Measurements from ENCODE around the gene SLC6A18.

Gene SLC6A18

DNA sequence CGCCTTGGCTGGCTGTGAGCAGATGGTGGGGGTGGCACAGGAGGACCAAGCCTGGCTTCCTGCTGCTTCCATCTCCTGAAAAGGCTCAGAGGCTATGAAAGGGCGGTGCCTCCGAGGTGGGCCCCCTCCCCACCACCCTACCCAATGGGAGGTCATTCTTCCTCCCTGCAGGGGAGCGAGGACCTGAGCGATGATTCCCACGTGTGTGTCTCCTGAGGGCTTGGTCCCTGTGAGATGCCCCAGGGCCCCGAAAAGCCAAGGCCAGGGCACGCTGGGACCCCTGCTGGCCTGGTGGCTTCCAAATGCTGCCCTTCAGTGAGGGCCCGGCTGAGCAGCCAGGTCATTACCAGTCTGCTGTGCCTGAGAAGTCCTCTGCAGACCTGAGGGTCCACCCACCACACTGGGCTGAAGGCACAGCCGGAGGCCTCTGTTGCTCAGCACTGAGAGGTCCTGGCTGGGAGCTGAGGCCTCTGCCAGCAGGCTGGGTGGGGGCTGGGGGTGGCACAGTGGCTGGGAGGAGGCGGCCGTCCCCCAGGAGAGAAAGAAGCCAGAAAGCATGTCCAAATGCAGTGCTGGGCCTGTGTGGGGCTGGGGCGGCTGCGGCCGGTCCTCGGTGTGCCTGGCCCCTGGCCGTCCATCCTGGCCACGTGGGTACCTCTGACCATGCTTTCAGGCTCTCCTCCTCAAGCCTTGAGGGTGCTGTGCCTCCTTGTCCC lies 37.8 kb upstream of the SLC6A18 start:
- DNase-seq, result no peak

- no peak for DNase-seq
These were observed 37.2 kb upstream of the SLC6A18 start for GRCh38 chr5:1187950-1188334.

DNA sequence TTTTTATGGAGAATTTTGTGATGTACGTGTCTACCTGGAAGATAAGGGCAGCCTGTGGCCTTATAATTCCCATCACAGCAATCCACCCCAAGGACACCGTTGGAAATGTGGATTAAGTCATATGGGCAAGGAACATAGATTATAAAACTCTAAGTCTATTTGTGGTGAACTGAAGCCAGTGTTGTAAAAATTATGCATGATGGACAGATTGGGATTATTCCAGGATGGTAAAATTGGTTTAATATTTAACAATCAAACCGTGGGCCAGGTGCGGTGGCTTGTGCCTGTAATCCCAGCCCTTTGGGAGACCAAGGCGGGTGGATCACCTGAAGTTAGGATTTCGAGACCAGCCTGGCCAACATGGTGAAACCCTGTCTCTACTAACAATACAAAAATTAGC lies 36.7 kb upstream of the SLC6A18 start:
- DNase-seq, result no peak

- DNase-seq, result no peak
These were observed 35.9 kb upstream of the SLC6A18 start for GRCh38 chr5:1189269-1189668.

GRCh38 chr5:1190278-1190677 lies 34.9 kb upstream of the SLC6A18 start:
- no peak for DNase-seq

DNA sequence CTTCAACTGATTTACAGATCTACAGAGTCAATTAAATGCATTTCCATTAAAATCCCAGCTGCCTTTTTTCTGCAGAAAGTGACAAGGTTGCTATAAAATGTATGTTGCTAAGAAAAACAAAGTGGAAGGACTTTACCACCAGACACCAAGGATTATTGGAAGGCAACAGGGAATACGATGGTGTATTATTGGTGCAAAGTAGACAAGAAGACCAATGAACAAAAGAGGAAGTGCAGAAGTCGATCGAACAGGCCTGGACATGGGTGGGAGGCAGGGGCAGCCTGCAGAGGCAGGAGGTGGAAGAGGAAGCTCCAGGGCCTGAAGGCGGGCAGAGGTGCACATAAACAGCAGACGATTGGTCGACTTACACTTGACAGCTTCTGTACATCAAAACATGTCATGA lies 34.3 kb upstream of the SLC6A18 start:
- no peak for DNase-seq

DNA sequence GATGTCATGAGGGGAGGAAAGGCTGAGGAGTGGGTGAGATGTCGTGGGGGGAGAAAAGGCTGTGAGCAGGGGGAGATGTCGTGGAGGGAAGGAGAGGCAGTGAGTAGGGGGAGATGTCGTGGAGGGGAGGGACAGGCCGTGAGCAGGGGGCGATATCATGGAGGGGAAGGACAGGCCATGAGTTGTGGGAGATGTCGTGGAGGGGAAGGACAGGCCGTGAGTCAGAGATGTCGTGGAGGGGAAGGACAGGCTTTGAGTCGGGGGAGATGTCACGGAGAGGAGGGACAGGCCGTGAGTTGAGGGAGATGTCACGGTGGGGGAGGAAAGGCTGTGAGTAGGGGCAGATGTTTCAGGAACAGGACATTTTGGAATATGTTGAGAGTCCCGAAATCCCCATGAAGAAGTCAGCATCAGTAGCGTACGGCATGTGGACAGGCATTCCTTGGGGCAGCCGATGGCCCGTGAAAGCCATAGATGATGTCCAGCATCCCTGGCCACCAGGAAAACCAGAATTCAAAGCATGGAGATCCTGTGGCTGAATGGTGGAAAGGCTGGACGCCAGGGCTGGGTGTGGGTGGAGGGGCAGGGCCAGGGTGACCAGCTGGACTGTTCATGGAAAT lies 32.1 kb upstream of the SLC6A18 start:
- no peak for DNase-seq

DNA sequence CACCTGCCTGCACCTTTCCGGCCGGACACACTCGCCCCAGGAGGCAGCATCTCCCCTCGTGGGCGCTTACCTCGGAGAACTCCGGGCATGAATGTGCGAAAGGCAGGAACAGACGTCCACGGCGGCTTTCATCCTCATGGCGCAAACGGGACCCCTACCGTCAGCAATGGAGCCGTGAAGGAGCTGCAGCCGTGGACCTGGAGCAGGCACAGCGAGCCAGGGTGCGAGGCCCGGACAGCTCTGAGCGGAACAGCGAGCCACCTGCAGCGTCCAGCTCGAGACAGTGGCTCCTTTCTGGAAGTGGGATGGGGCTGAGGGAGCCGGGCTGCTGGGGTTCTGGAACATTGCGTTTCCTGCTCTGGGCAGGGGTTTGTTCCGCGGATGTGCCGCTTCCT lies 31.6 kb upstream of the SLC6A18 start:
- no peak for DNase-seq

DNA sequence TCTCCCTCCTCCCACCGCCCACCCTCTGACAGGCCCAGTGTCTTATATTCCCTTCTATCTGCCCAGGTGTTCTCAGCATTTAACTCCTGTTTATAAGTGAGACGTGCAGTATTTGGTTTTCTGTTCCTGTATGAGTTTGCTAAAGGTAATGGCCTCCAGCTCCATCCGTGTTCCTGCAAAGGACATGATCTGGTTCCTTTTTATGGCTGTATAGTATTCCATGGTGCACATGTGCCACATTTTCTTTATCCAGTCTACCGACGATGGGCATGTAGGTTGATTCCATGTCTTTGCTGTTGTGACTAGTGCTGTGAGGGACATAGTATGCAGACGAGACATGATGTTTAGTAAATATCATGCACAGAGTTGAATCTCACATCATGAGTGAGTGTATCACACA lies 30.8 kb upstream of the SLC6A18 start:
- DNase-seq, result no peak

- no peak for DNase-seq
These were observed 29.7 kb upstream of the SLC6A18 start for GRCh38 chr5:1195439-1195838.

DNA sequence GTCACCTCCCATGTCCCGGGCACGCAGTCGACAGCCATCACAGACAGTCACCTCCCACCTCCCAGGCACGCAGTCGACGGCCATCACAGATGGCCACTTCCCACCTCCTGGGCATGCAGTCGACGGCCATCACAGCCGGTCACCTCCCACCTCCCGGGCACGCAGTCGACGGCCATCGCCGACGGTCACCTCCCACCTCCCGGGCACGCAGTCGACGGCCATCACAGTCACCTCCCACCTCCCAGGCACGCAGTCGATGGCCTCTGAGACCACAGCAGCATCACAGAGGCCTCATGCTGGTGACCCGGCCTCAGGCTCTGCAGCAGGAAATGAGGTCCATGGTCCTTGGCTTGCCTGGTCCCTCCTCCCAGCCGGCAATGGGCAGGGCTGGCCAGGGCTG lies 29.3 kb upstream of the SLC6A18 start:
- no peak for DNase-seq

- DNase-seq, result no peak
These were observed 28.6 kb upstream of the SLC6A18 start for GRCh38 chr5:1196562-1196961.

GRCh38 chr5:1197876-1198666 lies 27.1 kb upstream of the SLC6A18 start:
- no peak for DNase-seq

DNA sequence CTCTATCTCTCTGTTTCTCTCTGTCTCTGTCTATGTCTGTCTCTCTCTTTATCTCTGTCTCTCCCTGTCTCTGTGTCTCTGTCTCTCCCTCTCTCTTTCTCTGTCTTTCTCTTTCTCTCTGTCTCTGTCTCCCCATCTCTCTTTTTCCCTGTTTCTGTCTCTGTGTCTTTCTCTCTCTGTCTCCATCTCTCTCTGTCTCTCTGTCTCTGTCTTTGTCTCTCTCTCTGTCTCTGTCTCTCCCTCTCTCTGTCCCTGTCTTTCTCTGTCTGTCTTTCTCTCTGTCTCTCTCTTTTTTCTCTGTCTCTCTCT lies 25.9 kb upstream of the SLC6A18 start:
- DNase-seq, result no peak

DNA sequence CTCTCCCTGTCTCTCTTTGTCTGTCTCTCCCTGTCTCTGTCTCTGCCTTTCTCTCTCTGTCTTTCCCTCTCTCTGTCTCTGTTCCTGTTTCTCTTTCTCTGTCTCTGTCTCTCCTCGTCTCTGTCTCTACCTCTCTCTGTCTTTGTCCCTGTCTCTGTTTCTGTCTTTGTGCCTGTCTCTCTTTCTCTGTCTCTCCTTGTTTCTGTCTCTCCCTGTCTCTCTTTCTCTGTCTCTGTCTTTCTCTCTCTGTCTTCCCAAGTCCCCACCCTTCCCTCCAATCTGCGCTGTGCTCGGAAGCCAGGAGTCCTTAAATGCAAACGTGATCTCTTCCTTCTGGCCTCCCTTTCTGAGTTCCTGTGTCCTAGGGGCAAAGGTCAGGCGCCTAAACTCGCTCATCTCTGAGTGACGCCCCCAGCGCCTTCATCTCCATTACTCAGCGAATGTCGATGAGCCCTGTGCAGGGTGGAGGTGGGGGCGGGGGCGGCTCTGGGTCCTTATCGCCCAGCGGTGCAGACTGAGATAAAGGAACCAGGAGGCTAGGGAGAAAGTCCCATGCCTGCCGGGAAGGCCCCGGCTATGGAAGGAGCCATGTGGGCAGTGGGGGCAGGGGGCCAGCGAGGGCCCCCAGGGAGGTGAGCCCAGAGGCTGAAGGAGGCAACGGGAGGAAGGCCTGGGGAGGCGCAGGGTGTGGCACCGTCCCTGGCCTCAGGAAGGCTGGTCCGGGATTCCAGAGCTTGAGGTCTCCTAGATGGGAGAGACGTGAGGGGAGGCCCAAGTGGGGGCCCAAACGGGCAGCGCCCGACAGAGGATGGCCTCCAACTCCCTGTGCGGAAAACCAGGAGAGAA lies 25.3 kb upstream of the SLC6A18 start:
- no peak for DNase-seq

- DNase-seq, result no peak
These were observed 24.5 kb upstream of the SLC6A18 start for GRCh38 chr5:1200495-1201326.

DNA sequence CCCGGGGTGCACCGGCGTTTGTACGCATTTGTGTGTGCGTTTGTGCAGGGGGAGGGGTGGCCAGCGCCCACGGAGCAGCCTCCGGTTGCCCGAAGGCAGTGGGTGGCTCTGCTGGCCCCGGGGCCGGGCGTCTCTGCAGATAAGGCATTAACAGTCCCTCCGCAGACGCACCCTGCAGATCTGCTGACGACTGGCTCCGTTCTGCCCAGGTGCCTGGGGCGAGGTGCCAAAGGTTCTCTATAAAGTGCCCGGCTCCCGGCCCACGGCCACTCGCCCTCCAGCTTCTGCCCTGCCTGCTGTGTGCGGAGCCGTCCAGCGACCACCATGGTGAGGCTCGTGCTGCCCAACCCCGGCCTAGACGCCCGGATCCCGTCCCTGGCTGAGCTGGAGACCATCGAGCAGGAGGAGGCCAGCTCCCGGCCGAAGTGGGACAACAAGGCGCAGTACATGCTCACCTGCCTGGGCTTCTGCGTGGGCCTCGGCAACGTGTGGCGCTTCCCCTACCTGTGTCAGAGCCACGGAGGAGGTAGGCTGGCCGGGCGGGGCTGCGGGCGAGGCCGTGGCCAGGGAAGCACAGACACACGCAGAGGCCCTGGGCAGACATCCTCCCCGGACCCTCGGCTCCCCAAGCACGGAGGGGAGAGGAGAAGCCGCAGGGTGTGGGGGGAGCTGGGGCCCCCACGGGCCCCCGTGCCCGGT lies 23.7 kb upstream of the SLC6A18 start, which contains the start of gene SLC6A19:
TSS of gene SLC6A19 (plus strand) at position 269 of the 699 bp plus-strand sequence. CDS start at position 325, 56 bp downstream.
- no peak for DNase-seq

- no peak for DNase-seq
These were observed 23.0 kb upstream of the SLC6A18 start for GRCh38 chr5:1202026-1202797.

- no peak for DNase-seq
These were observed 22.4 kb upstream of the SLC6A18 start for GRCh38 chr5:1202798-1203185.

- DNase-seq, result no peak
These were observed 21.7 kb upstream of the SLC6A18 start for GRCh38 chr5:1203311-1203967.
